A549 (cell line): ENCODE measurements around the gene JARID2.

Experiments
- CEBPB ChIP-seq, 2 experiments: fragments of >200 bp in 1 of 2; sonication (Bioruptor Twin) in 1 of 2; formaldehyde crosslinking in 1 of 2; IDR thresholded peaks; 2 replicates each; pipeline ENCODE4 v1.6.1; 2012 to 2016
- CTCF ChIP-seq: fragments of >200 bp; sonication (Bioruptor Twin); formaldehyde crosslinking; IDR thresholded peaks from 3 replicates; pipeline ENCODE4 v1.5.1; 2016
- ELK1 ChIP-seq: fragments of 150-350 bp; IDR thresholded peaks from 2 replicates; pipeline ENCODE4 v1.6.1; 2014; ENCODE audit warnings: low read depth, mild to moderate bottlenecking, low read length
- EP300 ChIP-seq, 2 experiments: fragments of >200 bp; sonication (Bioruptor Twin); formaldehyde crosslinking; IDR thresholded peaks; 2 replicates in 1 of 2; 3 replicates in 1 of 2; pipeline ENCODE4 v1.6.1; 2016 to 2017
- HMGXB4 ChIP-seq: fragments of 250-450 bp; sonication (Bioruptor Pico); IDR thresholded peaks from 2 replicates; pipeline ENCODE4 v1.5.0; 2021; ENCODE audit warnings: mild to moderate bottlenecking, moderate library complexity, borderline replicate concordance
- MAX ChIP-seq: IDR thresholded peaks from 2 replicates; pipeline ENCODE4 v1.6.1; 2012
- MYC ChIP-seq: IDR thresholded peaks from 2 replicates; pipeline ENCODE4 v1.6.1; 2012; ENCODE audit warnings: mild to moderate bottlenecking, inconsistent platforms, low read length, improper control_type of control experiment, borderline replicate concordance
- POLR2A ChIP-seq: IDR thresholded peaks from 2 replicates; pipeline ENCODE4 v1.6.1; 2012; ENCODE audit warnings: mild to moderate bottlenecking, low read length
- POLR2AphosphoS2 ChIP-seq: conservative IDR thresholded peaks from 2 replicates; pipeline ENCODE4 v1.6.1; 2012; ENCODE audit warnings: low read length, improper control_type of control experiment, inconsistent platforms
- RAD21 ChIP-seq, 2 experiments: fragments of >200 bp in 1 of 2; sonication (Bioruptor Twin) in 1 of 2; formaldehyde crosslinking in 1 of 2; IDR thresholded peaks in 1 of 2; conservative IDR thresholded peaks in 1 of 2; 2 replicates in 1 of 2; 3 replicates in 1 of 2; pipeline ENCODE4 v1.6.1; 2012 to 2018; ENCODE audit warnings: inconsistent platforms in 1 of 2
- RFX5 ChIP-seq: fragments of 450-650 bp; IDR thresholded peaks from 2 replicates; pipeline ENCODE4 v1.7.1; 2014; ENCODE audit warnings: antibody characterized with exemption, mild to moderate bottlenecking, moderate library complexity
- SMC3 ChIP-seq: fragments of >200 bp; sonication (Bioruptor Twin); formaldehyde crosslinking; IDR thresholded peaks from 3 replicates; pipeline ENCODE4 v1.6.1; 2018; ENCODE audit warnings: inconsistent platforms
- TP53 ChIP-seq: fragments of 250-450 bp; sonication (Bioruptor Pico); IDR thresholded peaks from 2 replicates; pipeline ENCODE4 v1.5.0; 2021; ENCODE audit warnings: mild to moderate bottlenecking, moderate library complexity

GRCh38 chr6:15477746-15478145 is 231.9 kb downstream of the JARID2 start:
- TF ChIP-seq CTCF (no peak), CEBPB (IDR thresholded peaks at IDR 0.05) (no peak), EP300 (IDR thresholded peaks at IDR 0.05) (no peak), MAX (no peak), RFX5 (no peak), HMGXB4 (no peak), ELK1 (no peak), TP53 (CRISPR knock-in tag) (no peak), SMC3 (no peak), POLR2A (no peak), RAD21 (conservative IDR thresholded peaks at IDR 0.05 in 1 of 2, IDR thresholded peaks at IDR 0.05 in 1 of 2) (no peak), POLR2AphosphoS2 (no peak), MYC (no peak)
